Vagina (tissue), 2 donors: Measurements from ENCODE around the gene RFWD3.

ENCODE experiments used
- CTCF ChIP-seq, 3 experiments: fragments of 450-650 bp in 2 of 3; fragments of 200-600 bp in 1 of 3; sonication (generic) in 1 of 3; IDR thresholded peaks; one replicate each; pipeline ENCODE4 v1.5.1; 2017 to 2019; ENCODE audit warnings: antibody characterized with exemption in 3 of 3, mild to moderate bottlenecking in 2 of 3, moderate library complexity in 2 of 3
- POLR2A ChIP-seq, 2 donors: fragments of 450-650 bp; IDR thresholded peaks; one replicate each; pipeline ENCODE4 v1.6.1; 2017; ENCODE audit warnings: antibody characterized with exemption in 2 of 2, mild to moderate bottlenecking in 2 of 2, moderate library complexity in 2 of 2

- TF ChIP-seq CTCF (IDR thresholded peaks at IDR 0.05) (no peak), POLR2A (IDR thresholded peaks at IDR 0.05) (no peak)
Observed at GRCh38 chr16:74700116-74700437, 33.4 kb upstream of the RFWD3 start.
